GM12878 (cell line): ENCODE measurements around the gene ABCD3. TPM values are rescaled to one million over a fixed set of nuclear protein-coding genes. Genes with fewer than 3 reads are reported as not detected.
A peak's percentile ranks its signal among the peaks of the same experiment; 100 is the strongest.

Source experiments
- ATAC-seq: fragments of 200-7000 bp; cut with Tn5 transposase; 3 replicates; pipeline ENCODE4 v1.9.1; 2020; ENCODE audit warnings: mild to moderate bottlenecking, moderate library complexity
- BruUV-seq: library from RNA; stranded (reverse); fragments of 400-500 nt; replicated peaks from 2 replicates; lab custom pipeline; 2021; lab: Mats Ljungman, UMichigan
- CTCF ChIA-PET: fragments of 300-600 bp; sonication (Branson Sonifier 250); formaldehyde crosslinking; extraction: SDS; loops from one replicate; lab custom pipeline; 2021; ENCODE audit warnings: inconsistent platforms; lab: Yijun Ruan, JAX
- POLR2A ChIA-PET: fragments of 350-600 bp; formaldehyde crosslinking; extraction: SDS; loops from one replicate; lab custom pipeline; 2021; ENCODE audit warnings: inconsistent platforms; lab: Charles Lee
- RAD21 ChIA-PET: fragments of 300-600 bp; sonication (Branson Sonifier 250); formaldehyde crosslinking; loops from one replicate; lab custom pipeline; 2023; ENCODE audit warnings: antibody characterized with exemption; ENCODE audit not compliant: unreplicated experiment; lab: Charles Lee
- SMC1A ChIA-PET: fragments of 300-600 bp; sonication (Branson Sonifier 250); formaldehyde crosslinking; loops from one replicate; lab custom pipeline; 2023; ENCODE audit not compliant: unreplicated experiment, uncharacterized antibody; lab: Charles Lee
- DNase-seq: peaks from one replicate; pipeline ENCODE4 v3.0.0-alpha.2; 2011; ENCODE audit warnings: low read depth, low spot score
- FAIRE-seq: peaks from 3 replicates; lab custom pipeline; 2011; peaks lifted over from hg19 to GRCh38; lab: Jason Lieb, UNC
- H2AFZ ChIP-seq: 2 replicates; pipeline ENCODE4 v1.6.0; 2011; ENCODE audit warnings: low read depth, low read length, control low read depth; ENCODE audit not compliant: control insufficient read depth
- H3K27ac ChIP-seq: 2 replicates; pipeline ENCODE4 v1.5.1; 2011; ENCODE audit warnings: control low read depth; ENCODE audit not compliant: control insufficient read depth, insufficient read depth
- H3K27me3 ChIP-seq, 2 experiments: replicated peaks in 1 of 2; 2 replicates each; pipeline versions ENCODE4 v1.6.0 to v1.6.1; 2011; ENCODE audit warnings: low read length in 1 of 2; ENCODE audit not compliant: control insufficient read depth in 2 of 2, insufficient read depth in 2 of 2
- H3K36me3 ChIP-seq, 2 experiments: 2 replicates each; pipeline ENCODE4 v1.5.1; 2011; ENCODE audit warnings: low read length in 1 of 2; ENCODE audit not compliant: control insufficient read depth in 2 of 2, insufficient read depth in 2 of 2
- H3K4me1 ChIP-seq: 2 replicates; pipeline ENCODE4 v1.6.1; 2011; ENCODE audit warnings: mild to moderate bottlenecking, low read length, moderate library complexity, mixed read lengths; ENCODE audit not compliant: control insufficient read depth, insufficient read depth
- H3K4me2 ChIP-seq: 2 replicates; pipeline ENCODE4 v1.6.0; 2011; ENCODE audit warnings: control low read depth; ENCODE audit not compliant: control insufficient read depth, insufficient read depth
- H3K4me3 ChIP-seq: fragments of 200-600 bp; sonication (generic); 2 replicates; pipeline ENCODE4 v1.5.1; 2016
- H3K79me2 ChIP-seq: 2 replicates; pipeline ENCODE4 v1.6.0; 2011; ENCODE audit warnings: low read length; ENCODE audit not compliant: control insufficient read depth, insufficient read depth
- H3K9ac ChIP-seq: 2 replicates; pipeline ENCODE4 v1.8.0; 2011; ENCODE audit warnings: low read length, control low read depth, mixed read lengths; ENCODE audit not compliant: control insufficient read depth, insufficient read depth
- H3K9me3 ChIP-seq: replicated peaks from 3 replicates; pipeline ENCODE4 v1.5.1; 2011; ENCODE audit warnings: mild to moderate bottlenecking, low read length; ENCODE audit not compliant: control insufficient read depth, insufficient read depth
- H4K20me1 ChIP-seq: 2 replicates; pipeline ENCODE4 v1.6.0; 2011; ENCODE audit not compliant: control insufficient read depth, insufficient read depth
- BRCA1 ChIP-seq: IDR thresholded peaks from 2 replicates; pipeline ENCODE4 v1.6.1; 2011; ENCODE audit warnings: low read depth, low read length, improper control_type of control experiment
- E4F1 ChIP-seq: fragments of 450-650 bp; IDR thresholded peaks from 2 replicates; pipeline ENCODE4 v1.6.1; 2018; ENCODE audit warnings: borderline replicate concordance, mild to moderate bottlenecking; ENCODE audit not compliant: partially characterized antibody
- EP300 ChIP-seq, 2 experiments: fragments of 150-350 bp in 1 of 2; IDR thresholded peaks; 2 replicates each; pipeline ENCODE4 v1.6.1; 2011 to 2012; ENCODE audit warnings: low read depth in 2 of 2, low read length in 2 of 2, borderline replicate concordance in 1 of 2, improper control_type of control experiment in 1 of 2, inconsistent platforms in 1 of 2; ENCODE audit not compliant: control insufficient read depth in 1 of 2
- ESRRA ChIP-seq: IDR thresholded peaks from 2 replicates; pipeline ENCODE4 v1.6.1; 2012; ENCODE audit warnings: mild to moderate bottlenecking, low read length, improper control_type of control experiment
- FOS ChIP-seq: IDR thresholded peaks from 3 replicates; pipeline ENCODE4 v1.6.1; 2011; ENCODE audit warnings: borderline replicate concordance; ENCODE audit not compliant: insufficient read length; ENCODE audit errors: extremely low read depth
- NR2F1 ChIP-seq: fragments of 450-650 bp; conservative IDR thresholded peaks from 2 replicates; pipeline ENCODE4 v1.6.1; 2017; ENCODE audit warnings: mild to moderate bottlenecking
- PAX8 ChIP-seq: fragments of 450-650 bp; IDR thresholded peaks from 2 replicates; pipeline ENCODE4 v1.6.1; 2017; ENCODE audit warnings: mild to moderate bottlenecking, moderate library complexity
- PRDM15 ChIP-seq: fragments of 450-650 bp; formaldehyde crosslinking; IDR thresholded peaks from 2 replicates; pipeline ENCODE4 v1.4.0; 2020; ENCODE audit warnings: mild to moderate bottlenecking, moderate library complexity
- ZNF217 ChIP-seq: fragments of 450-650 bp; IDR thresholded peaks from 2 replicates; pipeline ENCODE4 v1.6.1; 2017; ENCODE audit warnings: antibody characterized with exemption, mild to moderate bottlenecking
- ZNF687 ChIP-seq: fragments of 450-650 bp; IDR thresholded peaks from 2 replicates; pipeline ENCODE4 v1.6.1; 2017; ENCODE audit warnings: mild to moderate bottlenecking, moderate library complexity
- ZSCAN29 ChIP-seq: fragments of 450-650 bp; IDR thresholded peaks from 2 replicates; pipeline ENCODE4 v1.6.1; 2017; ENCODE audit warnings: mild to moderate bottlenecking, moderate library complexity
- WGBS: methylation state at CpG from one replicate; pipeline ENCODE4 v1.1.6; 2016; ENCODE audit warnings: low lambda C conversion rate; ENCODE audit not compliant: insufficient replicate concordance, insufficient coverage; ENCODE audit errors: missing lambda C conversion rate; 5-methylcytosine and 5-hydroxymethylcytosine counted together
- in situ Hi-C: fragments of 300-500 bp; cut with MboI; formaldehyde crosslinking; loops from 9 replicates; pipeline ENCODE4 v1.14.3; 2018; ENCODE audit warnings: mixed read lengths
- intact Hi-C: fragments of 100-400 bp; cut with micrococcal nuclease; formaldehyde crosslinking; loops from one replicate; pipeline ENCODE4 v1.14.2; 2022; ENCODE audit not compliant: unreplicated experiment
- polyA plus RNA-seq, 11 experiments: library from polyadenylated mRNA; depleted of rRNA in 4 of 11; unstranded in 6 of 11; stranded (reverse) in 5 of 11; fragments of >200 nt; fragmentation: Nextera tagmentation in 4 of 11; fragmentation: Illumina TruSeq in 1 of 11; extraction: Ambion mirVana in 4 of 11; extraction: Trizol in 1 of 11; gene quantifications; 1 replicate in 1 of 11; 2 replicates in 10 of 11; pipeline versions ENCODE4 v1.2.1 to v1.2.3, GENCODE V29; 2011 to 2016; ENCODE audit warnings: inconsistent platforms in 2 of 11, missing spikeins in 2 of 11, low read depth in 1 of 11
- total RNA-seq, 4 experiments: library from RNA; depleted of rRNA in 3 of 4; stranded (reverse); fragments of >200 nt in 3 of 4; fragmentation: Illumina TruSeq in 1 of 4; extraction: Trizol in 1 of 4; gene quantifications; 2 replicates each; pipeline versions ENCODE4 v1.2.1 to v1.2.3, GENCODE V29; 2013 to 2021

The ABCD3 gene
- total and polyA plus RNA-seq, 10 of the 15 experiments (the other 5 are each of a cell fraction or from before 2014, with no cell fraction given) = 15.1 to 40.2 (median 24.1) TPM

- CTCF ChIA-PET = interaction anchor here (0.6 to 2.2 kb wide), 4 partner anchors 22 to 127 kb away, joined by 3 to 9 read pairs (median 4); no protein-coding TSS in a partner anchor
- no peak for TF ChIP-seq BRCA1
- TF ChIP-seq PRDM15 = no peak
- TF ChIP-seq PAX8 = no peak
- TF ChIP-seq ESRRA = no peak
- TF ChIP-seq NR2F1 = no peak
- no peak for TF ChIP-seq E4F1
- TF ChIP-seq ZNF217 = no peak
- no peak for TF ChIP-seq ZNF687
- TF ChIP-seq ZSCAN29 = no peak
- no peak for TF ChIP-seq EP300 (IDR thresholded peaks at IDR 0.05; ENCODE audit: borderline replicate concordance in 1 of 2, control insufficient read depth in 1 of 2, low read depth in 2 of 2, low read length in 2 of 2)
- TF ChIP-seq FOS = no peak
Measured at GRCh38 chr1:94385308-94385929, 32.8 kb upstream of the ABCD3 start.

More at GRCh38 chr1:94385308-94385929, 32.8 kb upstream of the ABCD3 start:
- Histone ChIP-seq H3K4me3 (no peak overlapping the region), H3K27ac (no peak overlapping the region), H3K9ac (no peak overlapping the region), H3K4me2 (no peak overlapping the region), H3K36me3 (no peaks in the 10 kb centered on the region), H3K27me3 (no peaks in the 10 kb centered on the region), H4K20me1 (no peaks in the 10 kb centered on the region), H3K79me2 (no peaks in the 10 kb centered on the region), H2AFZ (peak overlapping the region; percentile 54; the same call in 1 of the 2 replicates), H3K4me1 (no peaks in the 10 kb centered on the region), H3K9me3 (no peaks in the 10 kb centered on the region; the same call in 2 of the 3 replicates)
- ATAC-seq (no peak), DNase-seq (no peak), FAIRE-seq (no peak)
- ChIA-PET POLR2A (no interaction called here), SMC1A (interaction anchor here (0.7 to 1.7 kb wide), 4 partner anchors 11 to 75 kb away, joined by 3 to 4 read pairs (median 3); no protein-coding TSS in a partner anchor), RAD21 (interaction anchor here (0.6 to 1.1 kb wide), 2 partner anchors 52 to 946 kb away, joined by 3 to 4 read pairs; no protein-coding TSS in a partner anchor)
- in situ Hi-C loops (no loop called here), intact Hi-C loops (no loop called here)
- 95% methylated on average over 2 of the region's 2 CpGs for WGBS
- no TSS peak for BruUV-seq
